ENCODE measurements around the gene GREB1.

GREB1 gene

DNA sequence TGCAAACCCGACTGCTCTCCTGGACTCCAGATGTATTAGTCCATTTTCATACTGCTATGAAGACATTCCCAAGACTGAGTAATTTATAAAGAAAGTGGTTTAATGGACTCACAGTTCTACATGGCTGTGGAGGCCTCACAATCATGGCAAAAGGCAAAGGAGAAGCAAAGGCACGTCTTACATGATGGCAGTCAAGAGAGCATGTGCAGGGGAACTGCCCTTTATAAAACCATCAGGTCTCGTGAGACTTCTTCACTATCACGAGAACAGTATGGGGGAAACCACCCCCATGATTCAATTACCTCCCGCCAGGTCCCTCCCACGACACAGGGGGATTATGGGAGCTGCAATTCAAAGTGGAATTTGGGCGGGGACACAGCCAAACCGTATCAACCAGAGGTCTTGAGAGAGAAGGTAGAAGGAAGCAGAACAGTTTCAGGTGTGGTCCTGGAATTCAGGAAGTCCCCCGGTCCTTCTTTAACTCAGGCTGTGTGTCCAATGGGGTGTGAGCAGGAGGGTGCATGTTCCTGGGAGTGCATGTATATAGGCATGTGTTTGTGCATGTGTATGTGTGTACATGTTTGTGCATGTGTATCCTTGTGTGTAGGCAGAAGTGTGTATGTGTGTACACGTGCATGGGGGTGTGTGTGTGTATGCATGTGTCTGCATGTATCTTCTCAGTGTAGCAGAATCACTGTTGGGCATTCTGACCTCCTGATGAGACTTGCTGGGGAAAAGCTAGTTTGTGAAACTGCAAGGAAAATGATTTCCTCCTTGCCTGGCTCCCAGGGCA, 46.2 kb downstream of the GREB1 start:
- no peaks in the 10 kb centered on the region for H3K4me1 ChIP-seq (ENCODE audit: insufficient read depth, low read length, severe bottlenecking)
- H3K9ac ChIP-seq (ENCODE audit: low read length): no peak overlapping the region
- H3K27me3 ChIP-seq (ENCODE audit: insufficient read depth, low read length): no peaks in the 10 kb centered on the region
- peaks cover 2% of the 10 kb centered on the region; the same call in 1 of the 2 replicates for H3K9me3 ChIP-seq (ENCODE audit: low read length)
- peaks cover 14% of the 10 kb centered on the region; the same call in 1 of the 2 replicates for H3K36me3 ChIP-seq (ENCODE audit: insufficient read depth, low read length)
- H3K9me2 ChIP-seq (ENCODE audit: low read depth, low read length): no peaks in the 10 kb centered on the region
- H3K4me3 ChIP-seq (ENCODE audit: low read depth, low read length, poor library complexity, severe bottlenecking): no peak overlapping the region
- no peaks in the 10 kb centered on the region for H4K20me1 ChIP-seq (ENCODE audit: insufficient read depth, low read length)
- no peak overlapping the region for H3K4me2 ChIP-seq (ENCODE audit: low read length)
- H3F3A ChIP-seq (ENCODE audit: insufficient read depth, low read length): no peaks in the 10 kb centered on the region
- H3K79me2 ChIP-seq (ENCODE audit: insufficient read depth, low read length): no peaks in the 10 kb centered on the region
- no peak overlapping the region for H2AFZ ChIP-seq (ENCODE audit: low read length)
- no peak for TF ChIP-seq EZH2 (IDR thresholded peaks at IDR 0.05; ENCODE audit: borderline replicate concordance, low read length)
- TF ChIP-seq, protein P1, sequence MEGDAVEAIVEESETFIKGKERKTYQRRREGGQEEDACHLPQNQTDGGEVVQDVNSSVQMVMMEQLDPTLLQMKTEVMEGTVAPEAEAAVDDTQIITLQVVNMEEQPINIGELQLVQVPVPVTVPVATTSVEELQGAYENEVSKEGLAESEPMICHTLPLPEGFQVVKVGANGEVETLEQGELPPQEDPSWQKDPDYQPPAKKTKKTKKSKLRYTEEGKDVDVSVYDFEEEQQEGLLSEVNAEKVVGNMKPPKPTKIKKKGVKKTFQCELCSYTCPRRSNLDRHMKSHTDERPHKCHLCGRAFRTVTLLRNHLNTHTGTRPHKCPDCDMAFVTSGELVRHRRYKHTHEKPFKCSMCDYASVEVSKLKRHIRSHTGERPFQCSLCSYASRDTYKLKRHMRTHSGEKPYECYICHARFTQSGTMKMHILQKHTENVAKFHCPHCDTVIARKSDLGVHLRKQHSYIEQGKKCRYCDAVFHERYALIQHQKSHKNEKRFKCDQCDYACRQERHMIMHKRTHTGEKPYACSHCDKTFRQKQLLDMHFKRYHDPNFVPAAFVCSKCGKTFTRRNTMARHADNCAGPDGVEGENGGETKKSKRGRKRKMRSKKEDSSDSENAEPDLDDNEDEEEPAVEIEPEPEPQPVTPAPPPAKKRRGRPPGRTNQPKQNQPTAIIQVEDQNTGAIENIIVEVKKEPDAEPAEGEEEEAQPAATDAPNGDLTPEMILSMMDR (IDR thresholded peaks at IDR 0.05; ENCODE audit: low read length): no peak
- no peak overlapping the region for H3K27ac ChIP-seq (ENCODE audit: low read depth, low read length, poor library complexity, severe bottlenecking)

DNA sequence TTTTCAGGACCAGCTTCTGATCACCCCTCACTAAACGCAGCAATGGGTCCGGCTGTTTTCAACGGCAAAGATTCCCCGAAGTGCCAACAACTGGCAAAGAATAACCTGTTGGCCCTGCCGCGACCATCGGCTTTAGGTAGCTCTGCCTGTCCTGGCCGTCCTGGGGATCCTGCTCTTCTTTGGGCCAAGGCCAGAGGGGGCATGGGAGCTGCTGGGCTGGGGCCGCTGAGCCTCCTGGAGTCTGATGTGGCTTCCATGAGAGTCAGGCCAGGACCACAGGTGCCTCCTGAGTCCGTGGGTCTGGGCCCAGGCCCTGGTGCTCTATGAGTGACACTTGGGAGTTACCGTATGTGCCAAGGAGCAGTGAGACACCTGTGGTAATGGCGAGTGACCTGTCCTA, 46.9 kb downstream of the GREB1 start:
- no peak overlapping the region for H3K27ac ChIP-seq (ENCODE audit: low read depth, low read length, poor library complexity, severe bottlenecking)
- H3K4me1 ChIP-seq (ENCODE audit: insufficient read depth, low read length, severe bottlenecking): no peaks in the 10 kb centered on the region
- H3K9ac ChIP-seq (ENCODE audit: low read length): no peak overlapping the region
- H2AFZ ChIP-seq (ENCODE audit: low read length): no peak overlapping the region
- peaks cover 2% of the 10 kb centered on the region; the same call in 1 of the 2 replicates for H3K9me3 ChIP-seq (ENCODE audit: low read length)
- peaks cover 14% of the 10 kb centered on the region; the same call in 1 of the 2 replicates for H3K36me3 ChIP-seq (ENCODE audit: insufficient read depth, low read length)
- no peaks in the 10 kb centered on the region for H3F3A ChIP-seq (ENCODE audit: insufficient read depth, low read length)
- no peaks in the 10 kb centered on the region for H4K20me1 ChIP-seq (ENCODE audit: insufficient read depth, low read length)
- TF ChIP-seq, protein P1 (IDR thresholded peaks at IDR 0.05; ENCODE audit: low read length): no peak
- TF ChIP-seq EZH2 (IDR thresholded peaks at IDR 0.05; ENCODE audit: borderline replicate concordance, low read length): no peak
- H3K4me2 ChIP-seq (ENCODE audit: low read length): no peak overlapping the region
- H3K4me3 ChIP-seq (ENCODE audit: low read depth, low read length, poor library complexity, severe bottlenecking): no peak overlapping the region
- no peaks in the 10 kb centered on the region for H3K79me2 ChIP-seq (ENCODE audit: insufficient read depth, low read length)
- no peaks in the 10 kb centered on the region for H3K27me3 ChIP-seq (ENCODE audit: insufficient read depth, low read length)
- no peaks in the 10 kb centered on the region for H3K9me2 ChIP-seq (ENCODE audit: low read depth, low read length)

DNA sequence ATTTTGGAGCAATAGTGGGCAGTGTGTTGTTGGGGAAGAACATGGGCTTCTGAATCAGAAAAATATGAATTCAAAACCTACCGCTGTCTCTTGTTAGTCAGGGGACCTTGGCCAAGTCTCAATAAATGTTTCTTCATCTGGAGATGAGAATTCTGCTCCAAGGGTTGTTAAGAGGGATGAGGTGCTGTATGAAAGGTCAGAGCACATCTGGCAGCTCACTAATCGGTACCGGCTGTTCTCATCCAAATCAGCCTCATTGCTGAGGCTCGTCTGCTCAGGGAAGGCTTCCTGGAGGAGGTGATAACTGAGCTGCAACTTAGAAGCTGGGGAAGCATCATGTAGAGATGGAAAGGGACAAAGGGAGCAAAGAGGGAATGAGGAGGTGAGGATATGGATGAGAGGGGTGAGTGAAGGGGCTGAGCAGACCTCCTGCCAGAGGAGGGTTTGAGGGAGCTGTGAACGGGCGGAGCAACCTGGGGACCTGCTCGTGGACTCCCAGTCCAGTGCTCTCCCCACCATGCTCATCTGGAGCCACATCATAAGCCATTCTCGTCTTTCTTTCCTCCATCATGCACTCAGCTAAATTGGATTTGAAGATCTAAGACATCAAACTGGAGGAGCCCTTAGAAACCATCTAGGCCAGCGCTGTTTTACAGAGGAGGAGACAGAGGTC, 47.4 kb downstream of the GREB1 start:
- Histone ChIP-seq H3K79me2 (ENCODE audit: insufficient read depth, low read length) (no peaks in the 10 kb centered on the region), H3K4me3 (ENCODE audit: low read depth, low read length, poor library complexity, severe bottlenecking) (no peak overlapping the region), H3F3A (ENCODE audit: insufficient read depth, low read length) (no peaks in the 10 kb centered on the region), H3K27me3 (ENCODE audit: insufficient read depth, low read length) (no peaks in the 10 kb centered on the region), H3K36me3 (ENCODE audit: insufficient read depth, low read length) (peaks cover 14% of the 10 kb centered on the region; the same call in 1 of the 2 replicates), H3K27ac (ENCODE audit: low read depth, low read length, poor library complexity, severe bottlenecking) (no peak overlapping the region), H2AFZ (ENCODE audit: low read length) (no peak overlapping the region), H3K9ac (ENCODE audit: low read length) (no peak overlapping the region), H4K20me1 (ENCODE audit: insufficient read depth, low read length) (no peaks in the 10 kb centered on the region), H3K9me2 (ENCODE audit: low read depth, low read length) (no peaks in the 10 kb centered on the region), H3K9me3 (ENCODE audit: low read length) (peaks cover 2% of the 10 kb centered on the region; the same call in 1 of the 2 replicates), H3K4me2 (ENCODE audit: low read length) (no peak overlapping the region), H3K4me1 (ENCODE audit: insufficient read depth, low read length, severe bottlenecking) (no peaks in the 10 kb centered on the region)
- TF ChIP-seq EZH2 (IDR thresholded peaks at IDR 0.05; ENCODE audit: borderline replicate concordance, low read length): no peak
- TF ChIP-seq, protein P1 (IDR thresholded peaks at IDR 0.05; ENCODE audit: low read length): no peak
